Astrocyte (in vitro differentiated cells and primary cell): Measurements from ENCODE around the gene DYNC1I1. TPM values are rescaled to one million over a fixed set of nuclear protein-coding genes. Genes with fewer than 3 reads are reported as not detected.

Experiments
- DNase-seq: peaks from one replicate; pipeline ENCODE4 v3.0.0-alpha.2; 2010; ENCODE audit warnings: low read depth
- FAIRE-seq: peaks from 2 replicates; lab custom pipeline; 2011; peaks lifted over from hg19 to GRCh38; lab: Jason Lieb, UNC
- H2AFZ ChIP-seq: 2 replicates; pipeline ENCODE4 v1.6.0; 2012; ENCODE audit warnings: low read depth, low read length, inconsistent platforms
- H3K27ac ChIP-seq: 2 replicates; pipeline ENCODE4 v1.5.1; 2011; ENCODE audit warnings: low read depth, low read length, inconsistent platforms
- H3K27me3 ChIP-seq: 2 replicates; pipeline ENCODE4 v1.6.0; 2011; ENCODE audit warnings: low read length, inconsistent platforms; ENCODE audit not compliant: insufficient read depth
- H3K36me3 ChIP-seq: 2 replicates; pipeline ENCODE4 v1.5.1; 2011; ENCODE audit warnings: low read length, inconsistent platforms; ENCODE audit not compliant: insufficient read depth
- H3K4me1 ChIP-seq: 2 replicates; pipeline ENCODE4 v1.5.1; 2011; ENCODE audit warnings: low read length, inconsistent platforms; ENCODE audit not compliant: insufficient read depth
- H3K4me2 ChIP-seq: 2 replicates; pipeline ENCODE4 v1.6.0; 2012; ENCODE audit warnings: low read length, inconsistent platforms
- H3K4me3 ChIP-seq: 2 replicates; pipeline ENCODE4 v1.5.1; 2011; ENCODE audit warnings: low read depth, mild to moderate bottlenecking, low read length, inconsistent platforms; ENCODE audit not compliant: insufficient read depth
- H3K79me2 ChIP-seq: 2 replicates; pipeline ENCODE4 v1.6.0; 2012; ENCODE audit warnings: mild to moderate bottlenecking, low read length, inconsistent platforms; ENCODE audit not compliant: insufficient read depth
- H3K9ac ChIP-seq: 2 replicates; pipeline ENCODE4 v1.6.0; 2012; ENCODE audit warnings: mild to moderate bottlenecking, low read length, inconsistent platforms
- H3K9me3 ChIP-seq: 2 replicates; pipeline ENCODE4 v1.5.1; 2012; ENCODE audit warnings: low read depth, mild to moderate bottlenecking, low read length, inconsistent platforms; ENCODE audit not compliant: insufficient read depth
- H4K20me1 ChIP-seq: 2 replicates; pipeline ENCODE4 v1.6.0; 2012; ENCODE audit warnings: low read length, inconsistent platforms; ENCODE audit not compliant: insufficient read depth
- H3K27ac Mint-ChIP-seq: one replicate; pipeline ENCODE4 v1.8.0; 2021; ENCODE audit warnings: mild to moderate bottlenecking, mixed read lengths; ENCODE audit not compliant: unreplicated experiment
- H3K27me3 Mint-ChIP-seq: one replicate; pipeline ENCODE4 v1.8.0; 2021; ENCODE audit warnings: low read depth, mixed read lengths; ENCODE audit not compliant: unreplicated experiment
- H3K36me3 Mint-ChIP-seq: one replicate; pipeline ENCODE4 v1.8.0; 2021; ENCODE audit warnings: low read depth, mixed read lengths; ENCODE audit not compliant: unreplicated experiment
- H3K4me1 Mint-ChIP-seq: one replicate; pipeline ENCODE4 v1.8.0; 2021; ENCODE audit warnings: low read depth, mixed read lengths; ENCODE audit not compliant: unreplicated experiment
- H3K4me3 Mint-ChIP-seq: one replicate; pipeline ENCODE4 v1.8.0; 2021; ENCODE audit warnings: mild to moderate bottlenecking, moderate library complexity, mixed read lengths; ENCODE audit not compliant: unreplicated experiment
- H3K9me3 Mint-ChIP-seq: one replicate; pipeline ENCODE4 v1.8.0; 2021; ENCODE audit warnings: mild to moderate bottlenecking, mixed read lengths; ENCODE audit not compliant: unreplicated experiment
- EZH2 ChIP-seq: IDR thresholded peaks from 2 replicates; pipeline ENCODE4 v1.6.1; 2012; ENCODE audit warnings: mild to moderate bottlenecking, low read length, inconsistent platforms; ENCODE audit not compliant: insufficient read depth
- total RNA-seq: library from RNA; stranded (reverse); gene quantifications from 2 replicates; pipeline ENCODE4 v1.2.1, GENCODE V29; 2021
- TF ChIP-seq, protein P1 (sequence below): IDR thresholded peaks from 2 replicates; pipeline ENCODE4 v1.5.1; 2011; ENCODE audit warnings: low read depth, mild to moderate bottlenecking, inconsistent platforms, low read length, moderate library complexity; ENCODE audit not compliant: insufficient read depth

Gene DYNC1I1
- total RNA-seq, 1 donor from 2014 or later: 3.2 TPM

- H3K27me3 Mint-ChIP-seq: peaks cover 9% of the 10 kb centered on the region
- Histone ChIP-seq H3K27me3 (no peaks in the 10 kb centered on the region), H3K36me3 (no peaks in the 10 kb centered on the region), H3K4me3 (no peak overlapping the region), H3K79me2 (no peaks in the 10 kb centered on the region), H3K9me3 (no peaks in the 10 kb centered on the region), H3K27ac (no peak overlapping the region), H4K20me1 (no peaks in the 10 kb centered on the region), H3K4me1 (no peaks in the 10 kb centered on the region), H3K9ac (no peak overlapping the region), H2AFZ (no peak overlapping the region), H3K4me2 (no peak overlapping the region)
- H3K27ac Mint-ChIP-seq: no peak overlapping the region
- peaks cover 2% of the 10 kb centered on the region for H3K9me3 Mint-ChIP-seq
- DNase-seq: no peak
- no peak for FAIRE-seq
- no peak overlapping the region for H3K4me3 Mint-ChIP-seq
- no peaks in the 10 kb centered on the region for H3K4me1 Mint-ChIP-seq
- no peaks in the 10 kb centered on the region for H3K36me3 Mint-ChIP-seq
- TF ChIP-seq EZH2: no peak
- TF ChIP-seq, protein P1, sequence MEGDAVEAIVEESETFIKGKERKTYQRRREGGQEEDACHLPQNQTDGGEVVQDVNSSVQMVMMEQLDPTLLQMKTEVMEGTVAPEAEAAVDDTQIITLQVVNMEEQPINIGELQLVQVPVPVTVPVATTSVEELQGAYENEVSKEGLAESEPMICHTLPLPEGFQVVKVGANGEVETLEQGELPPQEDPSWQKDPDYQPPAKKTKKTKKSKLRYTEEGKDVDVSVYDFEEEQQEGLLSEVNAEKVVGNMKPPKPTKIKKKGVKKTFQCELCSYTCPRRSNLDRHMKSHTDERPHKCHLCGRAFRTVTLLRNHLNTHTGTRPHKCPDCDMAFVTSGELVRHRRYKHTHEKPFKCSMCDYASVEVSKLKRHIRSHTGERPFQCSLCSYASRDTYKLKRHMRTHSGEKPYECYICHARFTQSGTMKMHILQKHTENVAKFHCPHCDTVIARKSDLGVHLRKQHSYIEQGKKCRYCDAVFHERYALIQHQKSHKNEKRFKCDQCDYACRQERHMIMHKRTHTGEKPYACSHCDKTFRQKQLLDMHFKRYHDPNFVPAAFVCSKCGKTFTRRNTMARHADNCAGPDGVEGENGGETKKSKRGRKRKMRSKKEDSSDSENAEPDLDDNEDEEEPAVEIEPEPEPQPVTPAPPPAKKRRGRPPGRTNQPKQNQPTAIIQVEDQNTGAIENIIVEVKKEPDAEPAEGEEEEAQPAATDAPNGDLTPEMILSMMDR: no peak
Observed at GRCh38 chr7:95974108-95974507, 201.8 kb downstream of the DYNC1I1 start.

DNA sequence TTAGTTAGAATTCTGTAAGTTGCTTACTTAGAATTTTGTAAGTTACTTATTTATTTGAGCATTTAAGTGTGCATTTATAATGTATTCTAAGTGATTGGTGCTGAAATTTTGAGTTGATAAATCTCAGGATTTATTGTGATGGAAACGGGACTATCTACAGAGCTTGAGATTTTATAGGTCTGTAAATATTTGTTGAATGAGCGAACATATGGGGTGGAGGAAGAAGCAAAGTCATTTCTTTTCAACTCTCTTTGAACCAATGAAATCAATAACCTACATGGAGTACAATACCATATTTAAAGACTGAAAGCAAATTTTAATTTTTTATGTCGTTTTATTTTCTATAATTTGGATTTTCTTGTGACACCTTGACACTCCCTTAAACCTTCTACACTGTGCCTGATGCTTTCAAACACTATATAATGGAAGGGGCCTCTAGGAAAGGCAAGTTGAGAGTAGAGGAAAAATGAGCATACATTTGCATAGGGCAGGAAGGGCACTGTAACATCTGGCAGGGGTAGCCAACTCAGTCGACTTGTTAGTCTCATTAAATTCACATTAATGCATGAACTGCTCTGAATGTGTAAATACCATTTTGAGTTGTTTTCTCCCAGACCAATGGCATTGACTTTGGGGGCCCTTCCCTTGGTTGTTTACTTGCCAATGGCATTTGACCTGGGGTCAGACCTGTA lies 204.2 kb downstream of the DYNC1I1 start:
- H3K4me3 Mint-ChIP-seq: no peak overlapping the region
- no peaks in the 10 kb centered on the region for H3K79me2 ChIP-seq
- H3K4me3 ChIP-seq: no peak overlapping the region
- H3K36me3 Mint-ChIP-seq: no peaks in the 10 kb centered on the region
- no peaks in the 10 kb centered on the region for H3K4me1 Mint-ChIP-seq
- DNase-seq (no peak), FAIRE-seq (no peak)
- H3K27me3 ChIP-seq: no peaks in the 10 kb centered on the region
- H3K9ac ChIP-seq: no peak overlapping the region
- H3K9me3 Mint-ChIP-seq: no peaks in the 10 kb centered on the region
- H4K20me1 ChIP-seq: no peaks in the 10 kb centered on the region
- H2AFZ ChIP-seq: no peak overlapping the region
- no peak overlapping the region for H3K27ac Mint-ChIP-seq
- H3K27ac ChIP-seq: no peak overlapping the region
- H3K4me1 ChIP-seq: no peaks in the 10 kb centered on the region
- peaks cover 5% of the 10 kb centered on the region for H3K27me3 Mint-ChIP-seq
- H3K4me2 ChIP-seq: no peak overlapping the region
- no peaks in the 10 kb centered on the region for H3K9me3 ChIP-seq
- no peak for TF ChIP-seq EZH2
- TF ChIP-seq, protein P1: no peak
- no peaks in the 10 kb centered on the region for H3K36me3 ChIP-seq

DNA sequence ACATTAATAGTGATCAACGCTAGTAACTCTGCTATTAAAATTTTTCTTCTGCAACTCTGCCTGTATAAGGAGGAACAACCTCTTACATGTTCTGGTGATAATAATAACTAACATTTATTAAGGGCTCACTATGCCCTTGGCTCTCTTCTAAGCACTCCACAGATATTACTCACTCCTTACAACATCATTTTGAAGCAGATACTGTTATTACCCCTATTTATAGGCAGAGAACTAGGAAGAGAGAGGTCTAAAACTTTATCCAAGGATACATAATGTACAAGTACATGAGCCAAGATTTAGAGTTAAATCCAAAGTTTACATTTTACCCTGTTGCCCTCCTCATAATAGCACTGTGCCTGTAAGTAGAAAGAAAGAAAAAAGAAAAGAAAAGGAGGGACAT lies 205.6 kb downstream of the DYNC1I1 start:
- no peak overlapping the region for H3K27ac Mint-ChIP-seq
- H3K4me3 Mint-ChIP-seq: no peak overlapping the region

More for the DNA sequence above, 205.6 kb downstream of the DYNC1I1 start:
- FAIRE-seq: no peak
- Mint-ChIP-seq H3K4me1 (no peaks in the 10 kb centered on the region), H3K27me3 (peaks cover 4% of the 10 kb centered on the region), H3K9me3 (no peaks in the 10 kb centered on the region), H3K36me3 (no peaks in the 10 kb centered on the region)
- Histone ChIP-seq H3K4me2 (no peak overlapping the region), H2AFZ (no peak overlapping the region), H3K79me2 (no peaks in the 10 kb centered on the region), H3K27me3 (no peaks in the 10 kb centered on the region), H3K9me3 (no peaks in the 10 kb centered on the region), H3K9ac (no peak overlapping the region), H3K4me3 (no peak overlapping the region), H3K27ac (no peak overlapping the region), H4K20me1 (no peaks in the 10 kb centered on the region), H3K4me1 (no peaks in the 10 kb centered on the region), H3K36me3 (no peaks in the 10 kb centered on the region)
- no peak for DNase-seq
- TF ChIP-seq, protein P1: no peak
- no peak for TF ChIP-seq EZH2
